Central memory CD8-positive, alpha-beta T cell (primary cell): ENCODE data around the gene COMT.

Experiments used
- ATAC-seq: fragments of 150-1000 bp; cut with Tn5 transposase; replicated peaks from 2 replicates; pipeline ENCODE4 v1.10.0; 2022; ENCODE audit warnings: mild to moderate bottlenecking, moderate FRiP score, moderate number of reproducible peaks; ENCODE audit not compliant: poor library complexity, severe bottlenecking; ENCODE audit errors: extremely low read depth
- DNase-seq, 2 donors: peaks; one replicate each; pipeline ENCODE4 v3.0.0; 2021; ENCODE audit warnings: low spot score in 2 of 2
- H3K27ac Mint-ChIP-seq: one replicate; pipeline ENCODE4 v1.8.0; 2022; ENCODE audit warnings: low read depth, mild to moderate bottlenecking, moderate library complexity, mixed read lengths
- H3K27me3 Mint-ChIP-seq: one replicate; pipeline ENCODE4 v1.8.0; 2022; ENCODE audit warnings: mixed read lengths
- H3K36me3 Mint-ChIP-seq: one replicate; pipeline ENCODE4 v1.8.0; 2022; ENCODE audit warnings: mild to moderate bottlenecking, moderate library complexity, mixed read lengths; ENCODE audit not compliant: insufficient read depth
- H3K4me1 Mint-ChIP-seq: one replicate; pipeline ENCODE4 v1.8.0; 2022; ENCODE audit warnings: mixed read lengths
- H3K4me3 Mint-ChIP-seq: one replicate; pipeline ENCODE4 v1.8.0; 2022; ENCODE audit warnings: mild to moderate bottlenecking, moderate library complexity, mixed read lengths
- H3K9me3 Mint-ChIP-seq: one replicate; pipeline ENCODE4 v1.8.0; 2022; ENCODE audit warnings: mixed read lengths

COMT gene

DNA sequence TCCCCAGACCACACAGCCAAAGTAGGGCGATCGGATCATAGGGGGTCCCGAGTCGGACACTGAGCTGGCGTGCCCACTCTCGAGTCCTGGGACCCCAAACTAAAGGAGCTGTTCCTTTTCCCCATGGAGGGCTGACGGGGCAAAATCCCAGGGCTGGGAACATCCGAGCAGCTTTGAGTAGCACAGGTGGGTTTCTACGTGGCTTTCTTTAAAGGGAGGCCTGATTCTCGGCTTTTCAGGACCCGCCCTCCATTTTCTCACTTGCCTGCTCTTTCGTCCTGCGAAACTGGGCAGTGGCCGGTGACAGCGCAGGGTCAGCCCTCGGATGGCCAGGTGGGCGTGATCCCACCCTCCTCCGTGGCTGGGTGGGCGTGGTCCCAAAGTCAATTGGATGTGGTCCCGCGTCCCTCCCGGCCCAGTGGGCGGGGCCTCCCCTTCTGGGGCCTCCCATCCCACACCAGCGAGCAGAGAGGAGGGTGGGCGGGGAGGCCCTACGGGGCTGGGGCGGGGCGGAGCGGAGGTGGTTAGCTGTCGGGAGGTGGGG is 17.5 kb downstream of the COMT start:
- Mint-ChIP-seq H3K4me1 (peaks cover 23% of the 10 kb centered on the region), H3K4me3 (no peak overlapping the region), H3K27ac (no peak overlapping the region), H3K9me3 (no peaks in the 10 kb centered on the region), H3K27me3 (no peaks in the 10 kb centered on the region), H3K36me3 (peaks cover 11% of the 10 kb centered on the region)
- no peak for DNase-seq
- ATAC-seq = no peak

DNA sequence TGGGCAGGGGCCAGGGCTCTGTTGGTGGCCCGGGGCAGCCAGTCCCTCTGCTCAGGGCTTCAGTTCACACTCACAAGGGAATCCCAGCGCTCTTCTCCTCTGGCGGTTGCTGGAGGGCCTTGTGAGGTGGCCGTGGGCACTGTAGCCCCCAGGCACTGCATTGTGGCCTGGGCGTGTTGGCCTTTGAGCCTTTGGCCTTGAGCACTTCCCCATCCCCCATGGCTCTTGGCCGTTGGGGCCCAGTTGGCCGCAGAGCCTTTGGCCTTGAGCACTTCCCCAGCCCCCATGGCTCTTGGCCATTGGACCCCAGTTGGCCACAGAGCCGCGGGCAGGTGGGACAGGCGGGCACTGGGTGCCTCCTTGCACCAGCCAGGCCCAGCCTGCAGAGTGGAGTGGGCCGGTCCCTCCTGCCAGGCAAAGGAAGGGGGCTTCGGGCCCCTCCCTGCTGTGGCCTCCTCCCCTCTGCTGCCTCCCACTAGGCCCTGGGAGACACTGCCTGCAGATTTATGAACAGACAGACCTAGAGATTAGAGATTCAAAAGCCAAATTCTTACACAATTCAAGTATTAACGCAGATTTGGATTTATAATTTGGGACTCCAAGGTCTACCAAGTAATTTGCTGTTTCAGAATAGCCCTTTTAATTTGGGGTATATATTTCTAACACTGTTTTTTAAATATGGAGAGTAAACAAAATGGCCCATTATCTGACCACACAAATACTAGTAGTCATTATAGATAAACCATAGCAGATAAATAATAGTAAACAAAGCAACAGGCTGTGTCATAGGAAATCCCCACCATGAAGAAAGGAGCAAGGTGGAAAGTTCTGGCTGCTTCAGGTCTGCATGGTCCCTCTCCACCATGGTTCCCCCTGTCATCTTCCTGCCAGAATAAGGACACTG is 18.3 kb downstream of the COMT start:
- no peak for DNase-seq
- H3K27me3 Mint-ChIP-seq = no peaks in the 10 kb centered on the region
- no peak overlapping the region for H3K4me3 Mint-ChIP-seq
- ATAC-seq = no peak
- H3K9me3 Mint-ChIP-seq = no peaks in the 10 kb centered on the region
- H3K27ac Mint-ChIP-seq = no peak overlapping the region
- H3K4me1 Mint-ChIP-seq = peaks cover 15% of the 10 kb centered on the region
- H3K36me3 Mint-ChIP-seq = peaks cover 5% of the 10 kb centered on the region

DNA sequence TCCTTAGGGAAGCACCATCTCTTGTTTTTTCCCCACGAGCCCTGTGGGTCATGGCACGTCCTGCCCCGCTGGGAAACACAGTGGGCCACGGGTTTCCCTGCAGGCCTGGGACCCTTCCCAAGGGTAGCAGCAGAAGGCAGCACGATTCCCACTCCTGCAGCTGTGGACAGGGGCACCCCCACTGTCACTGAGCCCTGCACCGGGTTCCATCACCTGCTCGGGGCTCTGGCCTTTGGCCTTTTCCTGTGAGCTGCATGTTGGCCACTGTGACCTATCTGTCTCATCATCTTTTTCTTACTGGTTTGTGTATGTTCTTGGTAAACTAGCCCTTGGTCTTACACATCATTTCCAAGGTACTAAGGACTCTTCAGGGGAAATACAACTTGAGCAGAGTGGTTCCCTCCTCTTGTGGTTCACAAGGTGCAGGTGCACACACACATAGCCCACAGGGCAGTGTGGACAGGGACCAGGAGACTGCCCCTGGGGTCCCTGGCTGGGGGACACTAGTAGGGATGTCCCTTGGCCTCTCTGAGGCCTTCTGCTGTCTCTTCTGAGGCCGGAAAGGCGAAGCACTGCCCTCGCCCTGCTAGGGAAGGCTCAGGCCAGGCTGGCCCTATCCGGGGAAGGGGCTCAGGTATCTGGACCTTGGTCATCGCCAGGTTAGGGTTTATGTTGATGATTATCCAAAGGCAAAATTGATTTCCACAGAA is 19.1 kb downstream of the COMT start:
- Mint-ChIP-seq H3K9me3 (no peaks in the 10 kb centered on the region), H3K27me3 (no peaks in the 10 kb centered on the region), H3K4me1 (peaks cover 8% of the 10 kb centered on the region), H3K4me3 (no peak overlapping the region), H3K27ac (no peak overlapping the region), H3K36me3 (peaks cover 7% of the 10 kb centered on the region)
- ATAC-seq (no peak), DNase-seq (no peak)

DNA sequence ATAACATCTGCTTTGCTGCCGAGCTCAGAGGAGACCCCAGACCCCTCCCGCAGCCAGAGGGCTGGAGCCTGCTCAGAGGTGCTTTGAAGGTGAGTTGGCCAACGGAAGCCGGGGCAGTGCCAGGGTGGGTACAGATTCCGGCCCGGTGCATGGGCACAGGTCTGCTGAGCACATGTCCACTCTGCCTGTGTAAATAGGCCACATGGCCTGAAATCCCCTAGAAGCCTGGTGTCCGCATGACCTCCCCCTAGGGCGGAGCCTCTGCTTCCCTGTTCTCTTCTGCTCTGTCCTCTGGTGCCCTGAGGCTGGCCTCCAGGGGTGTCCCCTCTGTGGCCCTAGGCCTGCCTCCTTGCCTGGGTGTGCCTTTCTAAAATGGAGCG is 19.6 kb downstream of the COMT start:
- Mint-ChIP-seq H3K27ac (no peak overlapping the region), H3K27me3 (no peaks in the 10 kb centered on the region), H3K9me3 (no peaks in the 10 kb centered on the region), H3K4me1 (peaks cover 6% of the 10 kb centered on the region), H3K36me3 (peaks cover 7% of the 10 kb centered on the region), H3K4me3 (no peak overlapping the region)
- ATAC-seq = no peak
- DNase-seq = no peak

DNA sequence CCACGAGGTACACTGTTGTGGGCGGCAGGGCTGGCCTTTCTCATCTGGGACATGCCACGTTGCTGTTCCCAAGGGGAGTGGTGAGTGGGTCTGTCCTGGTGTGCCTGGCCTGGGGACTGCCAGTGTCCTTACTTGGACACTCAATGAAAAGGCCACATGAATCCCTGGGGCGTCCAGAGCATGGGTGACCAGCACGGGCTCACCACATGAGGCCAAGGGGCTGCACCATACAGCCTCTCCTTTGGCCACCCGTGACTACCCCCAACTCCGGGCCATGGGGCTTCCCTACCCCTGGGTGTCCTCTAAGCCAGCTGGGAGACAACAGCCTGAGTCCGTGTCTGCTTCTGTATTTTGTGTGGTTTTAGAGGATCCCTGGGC is 20.3 kb downstream of the COMT start:
- Mint-ChIP-seq H3K27ac (no peak overlapping the region), H3K4me1 (peaks cover 6% of the 10 kb centered on the region), H3K36me3 (peaks cover 7% of the 10 kb centered on the region), H3K4me3 (no peak overlapping the region), H3K27me3 (no peaks in the 10 kb centered on the region), H3K9me3 (no peaks in the 10 kb centered on the region)
- ATAC-seq = no peak
- DNase-seq = no peak

DNA sequence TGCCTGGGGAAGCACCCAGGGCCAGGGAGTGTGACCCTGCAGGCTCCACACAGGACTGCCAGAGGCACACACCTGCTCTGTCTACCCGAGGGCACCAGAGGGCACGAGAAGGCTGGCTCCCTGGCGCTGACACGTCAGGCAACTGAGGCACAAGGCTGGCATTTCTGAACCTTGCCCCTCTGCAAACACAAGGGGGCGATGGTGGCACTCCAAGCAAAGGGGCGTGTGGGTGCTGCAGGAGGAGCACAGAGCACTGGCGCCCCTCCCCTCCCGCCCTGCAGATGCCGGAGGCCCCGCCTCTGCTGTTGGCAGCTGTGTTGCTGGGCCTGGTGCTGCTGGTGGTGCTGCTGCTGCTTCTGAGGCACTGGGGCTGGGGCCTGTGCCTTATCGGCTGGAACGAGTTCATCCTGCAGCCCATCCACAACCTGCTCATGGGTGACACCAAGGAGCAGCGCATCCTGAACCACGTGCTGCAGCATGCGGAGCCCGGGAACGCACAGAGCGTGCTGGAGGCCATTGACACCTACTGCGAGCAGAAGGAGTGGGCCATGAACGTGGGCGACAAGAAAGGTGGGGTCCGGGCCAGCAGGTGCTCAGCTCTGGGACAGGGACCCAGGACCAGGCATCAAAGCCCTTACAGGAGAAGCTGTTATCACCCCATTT is 20.8 kb downstream of the COMT start:
- Mint-ChIP-seq H3K27me3 (no peaks in the 10 kb centered on the region), H3K36me3 (peaks cover 7% of the 10 kb centered on the region), H3K27ac (no peak overlapping the region), H3K9me3 (no peaks in the 10 kb centered on the region), H3K4me3 (no peak overlapping the region), H3K4me1 (peaks cover 6% of the 10 kb centered on the region)
- DNase-seq = no peak
- ATAC-seq = no peak

DNA sequence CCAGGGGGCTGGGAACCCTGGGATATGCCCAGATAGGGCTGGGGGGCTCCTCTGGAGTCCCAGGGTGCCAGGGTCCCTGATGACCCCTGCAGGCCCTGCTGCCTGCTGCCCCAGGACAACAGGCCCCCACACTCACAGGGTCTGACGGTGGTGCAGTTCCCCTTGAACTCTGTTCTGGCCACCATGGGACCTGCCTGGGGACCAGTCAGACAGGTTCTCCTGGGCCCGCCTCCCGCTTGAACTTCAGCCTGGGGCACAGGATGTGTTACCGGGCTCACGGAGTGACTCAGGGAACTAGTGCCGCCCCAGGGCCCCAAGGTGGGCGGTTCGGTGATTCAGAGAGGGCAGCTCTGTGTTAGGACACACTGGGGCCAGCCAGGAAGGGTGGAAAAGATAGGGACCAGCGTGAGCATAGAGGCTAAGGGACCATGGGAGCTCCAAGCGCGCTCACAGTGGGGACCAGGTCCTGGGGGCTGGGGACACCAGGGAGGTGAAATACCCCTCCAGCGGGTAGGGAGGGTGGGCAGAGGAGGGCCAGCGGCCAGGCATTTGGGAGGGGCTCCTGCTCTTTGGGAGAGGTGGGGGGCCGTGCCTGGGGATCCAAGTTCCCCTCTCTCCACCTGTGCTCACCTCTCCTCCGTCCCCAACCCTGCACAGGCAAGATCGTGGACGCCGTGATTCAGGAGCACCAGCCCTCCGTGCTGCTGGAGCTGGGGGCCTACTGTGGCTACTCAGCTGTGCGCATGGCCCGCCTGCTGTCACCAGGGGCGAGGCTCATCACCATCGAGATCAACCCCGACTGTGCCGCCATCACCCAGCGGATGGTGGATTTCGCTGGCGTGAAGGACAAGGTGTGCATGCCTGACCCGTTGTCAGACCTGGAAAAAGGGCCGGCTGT is 21.6 kb downstream of the COMT start:
- Mint-ChIP-seq H3K9me3 (no peaks in the 10 kb centered on the region), H3K27ac (peak overlapping the region; percentile 19), H3K36me3 (peaks cover 7% of the 10 kb centered on the region), H3K27me3 (no peaks in the 10 kb centered on the region), H3K4me1 (peaks cover 6% of the 10 kb centered on the region), H3K4me3 (no peak overlapping the region)
- DNase-seq (no peak), ATAC-seq (no peak)

DNA sequence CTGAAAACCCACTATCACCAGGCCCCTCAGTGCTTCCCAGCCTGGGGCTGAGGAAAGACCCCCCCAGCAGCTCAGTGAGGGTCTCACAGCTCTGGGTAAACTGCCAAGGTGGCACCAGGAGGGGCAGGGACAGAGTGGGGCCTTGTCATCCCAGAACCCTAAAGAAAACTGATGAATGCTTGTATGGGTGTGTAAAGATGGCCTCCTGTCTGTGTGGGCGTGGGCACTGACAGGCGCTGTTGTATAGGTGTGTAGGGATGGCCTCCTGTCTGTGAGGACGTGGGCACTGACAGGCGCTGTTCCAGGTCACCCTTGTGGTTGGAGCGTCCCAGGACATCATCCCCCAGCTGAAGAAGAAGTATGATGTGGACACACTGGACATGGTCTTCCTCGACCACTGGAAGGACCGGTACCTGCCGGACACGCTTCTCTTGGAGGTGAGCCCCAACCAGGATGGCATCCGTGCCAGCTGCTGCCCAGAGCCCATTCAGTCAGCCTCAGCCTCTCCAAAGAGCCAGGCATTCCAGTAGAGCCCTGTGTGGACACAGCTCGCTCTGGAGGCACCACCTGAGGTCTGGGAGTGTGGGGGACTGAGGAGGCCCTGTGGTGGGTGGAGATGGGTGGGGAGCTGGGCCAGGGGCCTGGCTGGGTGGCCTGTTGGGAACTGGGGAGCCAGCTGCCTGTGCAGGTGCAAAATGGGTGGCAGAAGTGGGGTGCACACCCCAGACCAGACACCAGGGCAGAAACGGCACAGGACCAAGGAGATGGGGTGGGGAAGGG is 22.5 kb downstream of the COMT start:
- DNase-seq (no peak), ATAC-seq (no peak)
- peaks cover 6% of the 10 kb centered on the region for H3K4me1 Mint-ChIP-seq
- peak overlapping the region; percentile 19 for H3K27ac Mint-ChIP-seq
- no peak overlapping the region for H3K4me3 Mint-ChIP-seq
- no peaks in the 10 kb centered on the region for H3K27me3 Mint-ChIP-seq
- H3K9me3 Mint-ChIP-seq = no peaks in the 10 kb centered on the region
- peaks cover 7% of the 10 kb centered on the region for H3K36me3 Mint-ChIP-seq

DNA sequence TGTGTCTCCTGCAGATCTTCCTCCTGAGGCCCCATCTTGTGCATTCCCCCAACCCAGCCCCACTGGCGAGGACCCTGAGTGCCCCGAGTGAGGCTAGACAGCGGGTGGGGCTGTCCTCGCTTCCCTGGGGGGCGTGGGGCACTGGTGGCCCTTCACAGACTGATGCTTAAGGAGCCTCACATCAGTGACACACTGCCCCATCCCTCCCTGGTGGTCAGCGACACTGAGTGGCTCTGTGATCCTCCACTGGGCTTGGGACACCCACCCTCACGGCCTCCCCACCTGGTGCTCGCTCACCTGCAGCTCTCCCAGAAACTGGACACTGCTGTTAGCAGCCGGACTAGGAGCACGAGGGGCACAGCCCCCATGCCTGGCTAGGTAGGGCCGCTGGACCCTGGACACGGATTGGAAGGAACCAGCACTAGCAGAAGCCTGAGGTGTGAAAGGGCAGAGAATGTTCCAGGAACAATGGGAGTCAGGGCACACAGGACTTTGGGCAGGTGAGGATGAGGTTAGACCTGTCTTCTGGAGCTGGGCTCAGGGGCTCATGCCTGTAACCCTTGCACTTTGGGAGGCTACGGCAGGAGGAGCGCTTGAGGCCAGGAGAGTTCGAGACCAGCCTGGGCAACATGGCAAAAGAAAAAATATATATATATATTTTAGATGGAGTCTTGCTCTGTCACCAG is 23.3 kb downstream of the COMT start:
- Mint-ChIP-seq H3K4me1 (peaks cover 6% of the 10 kb centered on the region), H3K36me3 (peaks cover 7% of the 10 kb centered on the region), H3K9me3 (no peaks in the 10 kb centered on the region), H3K4me3 (no peak overlapping the region), H3K27ac (no peak overlapping the region), H3K27me3 (no peaks in the 10 kb centered on the region)
- ATAC-seq (no peak), DNase-seq (no peak)

DNA sequence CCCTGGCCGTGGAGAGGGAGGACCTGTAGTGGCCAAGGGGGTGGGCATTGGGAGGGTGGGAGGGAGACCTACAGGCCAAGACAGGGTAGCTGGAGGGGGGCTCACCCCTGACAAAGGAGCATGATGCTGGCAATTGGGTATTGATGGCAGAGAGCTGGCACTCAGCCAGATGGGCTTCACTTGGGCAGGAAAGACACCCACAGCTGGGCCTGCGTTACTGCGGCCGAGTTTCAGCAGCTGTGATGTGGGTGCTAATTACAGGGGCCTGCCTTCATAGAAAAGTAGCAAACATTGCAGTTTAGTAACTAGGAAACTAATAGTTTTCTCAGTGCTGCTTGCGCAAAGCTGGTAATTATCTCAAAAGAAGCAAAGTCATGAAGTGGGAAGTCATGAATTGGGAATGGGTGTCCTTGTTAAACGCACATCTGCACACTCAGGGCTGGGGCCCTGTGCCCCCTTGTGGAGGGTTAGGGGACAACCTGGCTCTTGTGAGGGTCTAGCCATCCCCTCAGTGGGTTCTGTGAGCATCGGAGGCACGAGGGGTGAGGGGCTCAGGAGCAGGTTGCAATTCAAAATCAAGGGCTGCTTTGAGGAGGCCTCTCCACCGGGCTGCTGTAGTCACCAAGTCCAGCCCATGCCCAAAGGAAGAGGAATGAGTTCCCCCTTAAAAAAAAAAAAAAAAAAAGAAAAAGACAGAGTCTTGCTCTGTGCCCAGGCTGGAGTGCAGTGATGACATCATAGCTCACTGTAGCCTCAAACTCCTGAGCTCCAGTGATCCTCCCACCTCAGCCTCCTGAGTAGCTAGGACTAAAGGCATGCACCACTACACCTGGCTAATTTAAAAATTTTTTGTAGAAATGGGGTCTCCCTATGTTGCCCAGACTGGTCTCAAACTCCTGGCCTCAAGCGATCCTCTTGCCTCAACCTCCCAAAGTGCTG is 24.5 kb downstream of the COMT start:
- Mint-ChIP-seq H3K36me3 (peaks cover 8% of the 10 kb centered on the region), H3K4me1 (peaks cover 7% of the 10 kb centered on the region), H3K4me3 (no peak overlapping the region), H3K9me3 (no peaks in the 10 kb centered on the region), H3K27ac (no peak overlapping the region), H3K27me3 (no peaks in the 10 kb centered on the region)
- DNase-seq (no peak), ATAC-seq (no peak)
